HepG2 (cell line): ENCODE data around the gene IFIT2. TPM values are rescaled to one million over a fixed set of nuclear protein-coding genes. Genes with fewer than 3 reads are reported as not detected.
"Not testable (repeated sequence)": the region's sequence is repeated elsewhere in the genome, so short reads cannot be mapped to it uniquely, and the experiment has no call there.

ENCODE experiments used
- ATAC-seq: fragments of 200-7000 bp; cut with Tn5 transposase; 3 replicates; pipeline ENCODE4 v1.9.1; 2020; ENCODE audit warnings: mild to moderate bottlenecking, moderate library complexity
- BruUV-seq: library from RNA; stranded (reverse); fragments of 400-500 nt; replicated peaks from 2 replicates; lab custom pipeline; 2021; lab: Mats Ljungman, UMichigan
- CTCF ChIA-PET: fragments of 300-600 bp; formaldehyde crosslinking; extraction: SDS; loops from one replicate; lab custom pipeline; 2021; ENCODE audit warnings: low total read pairs, inconsistent platforms, low intra/inter-chr PET ratio; lab: Yijun Ruan, JAX
- POLR2A ChIA-PET: fragments of 350-600 bp; sonication (Branson Sonifier 250); formaldehyde crosslinking; loops from one replicate; lab custom pipeline; 2020; ENCODE audit warnings: antibody characterized with exemption, inconsistent platforms; lab: Yijun Ruan, JAX
- DNase-seq: peaks from one replicate; pipeline ENCODE4 v3.0.0-alpha.2; 2015; ENCODE audit warnings: low spot score
- FAIRE-seq: peaks from 3 replicates; lab custom pipeline; 2011; peaks lifted over from hg19 to GRCh38; lab: Jason Lieb, UNC
- H2AFZ ChIP-seq: one replicate; pipeline ENCODE4 v1.6.1; 2011; ENCODE audit warnings: low read length, inconsistent platforms
- H3K27ac ChIP-seq: fragments of 300-600 bp; 3 replicates; pipeline ENCODE4 v1.8.0; 2011; ENCODE audit warnings: mixed run types, mild to moderate bottlenecking, mixed read lengths, low read length, inconsistent platforms; ENCODE audit not compliant: insufficient read depth; ENCODE audit errors: extremely low read length
- H3K27me3 ChIP-seq, 2 experiments: fragments of 200-600 bp in 1 of 2; 2 replicates in 1 of 2; 3 replicates in 1 of 2; pipeline versions ENCODE4 v1.6.0 to v1.8.0; 2011; ENCODE audit warnings: low read length in 2 of 2, mild to moderate bottlenecking in 2 of 2, moderate library complexity in 2 of 2, inconsistent platforms in 1 of 2; ENCODE audit not compliant: insufficient read depth in 2 of 2, control insufficient read depth in 1 of 2
- H3K36me3 ChIP-seq, 2 experiments: fragments of 200-600 bp in 1 of 2; replicated peaks in 1 of 2; 2 replicates in 1 of 2; 3 replicates in 1 of 2; pipeline versions ENCODE4 v1.5.1 to v1.8.0; 2011; ENCODE audit warnings: low read length in 2 of 2, inconsistent platforms in 1 of 2; ENCODE audit not compliant: insufficient read depth in 2 of 2, control insufficient read depth in 1 of 2
- H3K4me1 ChIP-seq: 2 replicates; pipeline ENCODE4 v1.5.1; 2012; ENCODE audit warnings: low read length, inconsistent platforms; ENCODE audit not compliant: insufficient read depth
- H3K4me2 ChIP-seq: 2 replicates; pipeline ENCODE4 v1.6.0; 2011; ENCODE audit warnings: low read depth, low read length, inconsistent platforms
- H3K4me3 ChIP-seq, 3 experiments: fragments of 200-600 bp in 1 of 3; sonication (generic), shearing (Covaris generic) in 1 of 3; replicated peaks in 1 of 3; 2 replicates each; pipeline ENCODE4 v1.5.1; 2011 to 2016; ENCODE audit warnings: low read length in 3 of 3, inconsistent platforms in 2 of 3, low read depth in 2 of 3, mild to moderate bottlenecking in 2 of 3, control low read depth in 1 of 3, mixed read lengths in 1 of 3; ENCODE audit not compliant: insufficient read depth in 1 of 3
- H3K79me2 ChIP-seq: one replicate; pipeline ENCODE4 v1.6.1; 2011; ENCODE audit warnings: low read length, inconsistent platforms; ENCODE audit not compliant: insufficient read depth
- H3K9ac ChIP-seq: 2 replicates; pipeline ENCODE4 v1.6.0; 2011; ENCODE audit warnings: mild to moderate bottlenecking, low read depth, low read length, inconsistent platforms; ENCODE audit not compliant: insufficient read depth
- H3K9me3 ChIP-seq: 2 replicates; pipeline ENCODE4 v1.5.1; 2012; ENCODE audit warnings: mild to moderate bottlenecking, low read length
- H4K20me1 ChIP-seq: 2 replicates; pipeline ENCODE4 v1.6.0; 2011; ENCODE audit warnings: inconsistent platforms, mild to moderate bottlenecking, low read length, moderate library complexity; ENCODE audit not compliant: insufficient read depth
- BRCA1 ChIP-seq: sonication (generic); formaldehyde crosslinking; IDR thresholded peaks from 2 replicates; pipeline ENCODE4 v1.4.0; 2020; ENCODE audit warnings: missing genetic modification reagents
- CENPX ChIP-seq: sonication (generic); formaldehyde crosslinking; IDR thresholded peaks from 2 replicates; pipeline ENCODE4 v1.9.0; 2021; ENCODE audit warnings: mild to moderate bottlenecking, missing genetic modification reagents, moderate library complexity
- CREM ChIP-seq, 2 experiments: sonication (generic) in 1 of 2; formaldehyde crosslinking in 1 of 2; IDR thresholded peaks; 2 replicates each; pipeline versions ENCODE4 v1.4.0 to v1.6.1; 2016 to 2020; ENCODE audit warnings: antibody characterized with exemption in 1 of 2, mild to moderate bottlenecking in 1 of 2, missing genetic modification reagents in 1 of 2
- HIVEP1 ChIP-seq: sonication (generic); formaldehyde crosslinking; IDR thresholded peaks from 2 replicates; pipeline ENCODE4 v1.4.0; 2020; ENCODE audit warnings: mild to moderate bottlenecking, missing genetic modification reagents
- KMT2B ChIP-seq: IDR thresholded peaks from 2 replicates; pipeline ENCODE4 v1.6.1; 2016; ENCODE audit warnings: missing genetic modification reagents, missing compliant biosample characterization
- PAF1 ChIP-seq: IDR thresholded peaks from 2 replicates; pipeline ENCODE4 v1.6.1; 2016; ENCODE audit warnings: missing genetic modification reagents, missing compliant biosample characterization
- PATZ1 ChIP-seq: sonication (generic); formaldehyde crosslinking; IDR thresholded peaks from 2 replicates; pipeline ENCODE4 v1.4.0; 2020; ENCODE audit warnings: missing genetic modification reagents
- SAP130 ChIP-seq: IDR thresholded peaks from 2 replicates; pipeline ENCODE4 v1.6.1; 2016; ENCODE audit warnings: low read depth
- TBX3 ChIP-seq: fragments of 450-650 bp; IDR thresholded peaks from 2 replicates; pipeline ENCODE4 v1.6.1; 2017; ENCODE audit warnings: antibody characterized with exemption, mild to moderate bottlenecking, inconsistent platforms, borderline replicate concordance
- TGIF2 ChIP-seq: IDR thresholded peaks from 2 replicates; pipeline ENCODE4 v1.6.1; 2016; ENCODE audit warnings: control low read depth, missing compliant biosample characterization
- ZFP36L1 ChIP-seq: sonication (generic); formaldehyde crosslinking; IDR thresholded peaks from 2 replicates; pipeline ENCODE4 v1.8.0; 2022; ENCODE audit warnings: mild to moderate bottlenecking, missing genetic modification reagents, moderate library complexity
- ZNF775 ChIP-seq: sonication (generic); formaldehyde crosslinking; IDR thresholded peaks from 2 replicates; pipeline ENCODE4 v1.4.0; 2020; ENCODE audit warnings: missing genetic modification reagents, mild to moderate bottlenecking, moderate library complexity, borderline replicate concordance
- WGBS: methylation state at CpG from one replicate; pipeline ENCODE4 v1.1.6; 2017; ENCODE audit warnings: low lambda C conversion rate; 5-methylcytosine and 5-hydroxymethylcytosine counted together
- in situ Hi-C: cut with HindIII; loops from 2 replicates; pipeline ENCODE4 v1.10.0; 2017; ENCODE audit warnings: low pct_unique_long_range_greater_than_20kb; ENCODE audit not compliant: extremely low pct_ligation_motif_present
- intact Hi-C: fragments of 100-400 bp; cut with micrococcal nuclease; formaldehyde crosslinking; loops from one replicate; pipeline ENCODE4 v1.10.0; 2022; ENCODE audit not compliant: unreplicated experiment
- polyA plus RNA-seq, 8 experiments: library from polyadenylated mRNA; depleted of rRNA in 3 of 8; stranded (reverse) in 7 of 8; unstranded in 1 of 8; fragments of >200 nt; fragmentation: Illumina TruSeq in 4 of 8; extraction: Trizol in 4 of 8; gene quantifications; 2 replicates each; pipeline versions ENCODE4 v1.2.1 to v1.2.3, GENCODE V29; 2011 to 2016; ENCODE audit warnings: low read depth in 4 of 8, missing spikeins in 1 of 8, mixed read lengths in 1 of 8; ENCODE audit not compliant: insufficient read depth in 1 of 8
- total RNA-seq, 5 experiments: library from RNA; depleted of rRNA; stranded (reverse); fragments of >200 nt; fragmentation: Illumina TruSeq; extraction: Trizol; gene quantifications; 2 replicates each; pipeline ENCODE4 v1.2.3, GENCODE V29; 2016; ENCODE audit warnings: low read depth in 1 of 5
- TF ChIP-seq, protein P1 (sequence below), 2 experiments: fragments of 450-650 bp in 1 of 2; sonication (generic) in 1 of 2; formaldehyde crosslinking; IDR thresholded peaks; 2 replicates each; pipeline versions ENCODE4 v1.5.0 to v1.8.0; 2020 to 2022; ENCODE audit warnings: mild to moderate bottlenecking in 1 of 2, missing genetic modification reagents in 1 of 2

The IFIT2 gene
- total and polyA plus RNA-seq, 2 of the 13 experiments (the other 11 are each of a cell fraction or from before 2014, with no cell fraction given) = 0.04 to 0.15 TPM

GRCh38 chr10:89327803-89328441 is 26.1 kb downstream of the IFIT2 start, which contains the start of gene IFIT3 (continued):
- TF ChIP-seq PATZ1 (CRISPR knock-in tag) (peak; percentile 78), PAF1 (no peak), SAP130 (CRISPR knock-in tag) (peak; percentile 59; the same call in 1 of the 2 replicates)
- TF ChIP-seq, protein P1, sequence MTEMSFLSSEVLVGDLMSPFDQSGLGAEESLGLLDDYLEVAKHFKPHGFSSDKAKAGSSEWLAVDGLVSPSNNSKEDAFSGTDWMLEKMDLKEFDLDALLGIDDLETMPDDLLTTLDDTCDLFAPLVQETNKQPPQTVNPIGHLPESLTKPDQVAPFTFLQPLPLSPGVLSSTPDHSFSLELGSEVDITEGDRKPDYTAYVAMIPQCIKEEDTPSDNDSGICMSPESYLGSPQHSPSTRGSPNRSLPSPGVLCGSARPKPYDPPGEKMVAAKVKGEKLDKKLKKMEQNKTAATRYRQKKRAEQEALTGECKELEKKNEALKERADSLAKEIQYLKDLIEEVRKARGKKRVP (CRISPR knock-in tag; IDR thresholded peaks at IDR 0.05) = peak in 1 of 2 experiments; percentile 13; a peak in 1 of 4 replicates

DNA sequence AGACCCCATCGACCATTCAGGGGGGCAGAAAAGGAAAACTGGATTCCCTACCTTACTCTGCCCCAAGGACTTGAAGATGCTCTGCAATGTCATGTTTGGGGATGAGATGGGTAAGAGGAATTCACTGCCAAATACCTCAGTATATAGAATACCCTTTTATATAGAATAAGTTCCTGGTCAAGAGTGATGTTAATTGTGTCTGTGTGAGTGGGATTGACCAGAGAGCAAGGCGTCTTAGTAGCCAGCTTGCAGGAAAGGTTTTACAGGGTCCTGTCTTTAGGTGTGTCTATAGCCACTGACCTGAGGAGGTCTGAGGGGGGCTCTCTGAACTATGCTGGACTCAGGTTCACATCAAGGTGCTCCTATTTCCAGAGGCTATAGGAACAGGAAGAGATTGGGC is 27.3 kb downstream of the IFIT2 start:
- ChIA-PET CTCF (no interaction called here), POLR2A (no interaction called here)
- no peaks in the 10 kb centered on the region for H4K20me1 ChIP-seq
- H3K79me2 ChIP-seq = no peaks in the 10 kb centered on the region
- no peaks in the 10 kb centered on the region for H3K36me3 ChIP-seq
- no peak for ATAC-seq
- H3K27me3 ChIP-seq = no peaks in the 10 kb centered on the region
- H3K4me3 ChIP-seq = no peak overlapping the region
- in situ Hi-C loops = no loop called here
- no peak overlapping the region for H3K27ac ChIP-seq
- BruUV-seq = no TSS peak
- TF ChIP-seq ZFP36L1 (CRISPR knock-in tag) = no peak
- TF ChIP-seq BRCA1 = no peak
- no peak for TF ChIP-seq ZNF775 (CRISPR knock-in tag)
- no peak for TF ChIP-seq TBX3
- no peak for TF ChIP-seq CREM (IDR thresholded peaks at IDR 0.05)
- TF ChIP-seq CREM (CRISPR knock-in tag; IDR thresholded peaks at IDR 0.05) = no peak
- no peak for TF ChIP-seq HIVEP1 (CRISPR knock-in tag)
- TF ChIP-seq CENPX = no peak
- TF ChIP-seq KMT2B (CRISPR knock-in tag) = no peak
- no peak for TF ChIP-seq TGIF2 (CRISPR knock-in tag)
- FAIRE-seq = no peak
- no peak for DNase-seq
- intact Hi-C loops = no loop called here
- H3K9me3 ChIP-seq = no peaks in the 10 kb centered on the region
- WGBS = 84% methylated on average over 2 of the region's 2 CpGs
- H2AFZ ChIP-seq = no peak overlapping the region
- H3K9ac ChIP-seq = no peak overlapping the region
- no peak overlapping the region for H3K4me2 ChIP-seq
- H3K4me1 ChIP-seq = peaks cover 58% of the 10 kb centered on the region

DNA sequence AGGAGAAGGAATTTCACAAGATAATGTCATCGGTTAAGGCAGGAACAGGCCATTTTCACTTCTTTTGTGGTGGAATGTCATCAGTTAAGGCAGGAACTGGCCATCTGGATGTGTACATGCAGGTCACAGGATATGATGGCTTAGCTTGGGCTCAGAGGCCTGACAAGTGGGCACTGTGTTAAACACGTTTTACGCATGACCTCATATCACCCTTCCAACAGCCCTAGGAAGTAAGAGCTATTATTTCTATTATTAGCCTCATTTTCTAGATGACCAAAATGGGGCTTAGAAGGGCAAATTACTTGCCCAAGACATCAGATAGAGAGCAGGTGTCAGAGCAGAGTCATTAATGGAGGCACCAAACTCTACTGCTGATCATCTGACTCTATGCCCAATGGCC is 28.2 kb downstream of the IFIT2 start:
- WGBS = 80% methylated on average over 3 of the region's 3 CpGs
- peaks cover 59% of the 10 kb centered on the region for H3K4me1 ChIP-seq
- in situ Hi-C loops = not testable (repeated sequence)

More for the DNA sequence above, 28.2 kb downstream of the IFIT2 start:
- CTCF ChIA-PET, intact Hi-C loops, H3K4me3 ChIP-seq, H3K27me3 ChIP-seq, H3K79me2 ChIP-seq, H3K36me3 ChIP-seq, ATAC-seq, BruUV-seq, POLR2A ChIA-PET, H2AFZ ChIP-seq, FAIRE-seq, H3K27ac ChIP-seq, H3K4me2 ChIP-seq, H3K9me3 ChIP-seq, H4K20me1 ChIP-seq, DNase-seq, H3K9ac ChIP-seq: not testable (repeated sequence)
